Activated T-cell treated with anti-CD3 and anti-CD28 coated beads for 1 hour (primary cell): ENCODE measurements around the gene WIPF3.
"Not testable (repeated sequence)": the region's sequence is repeated elsewhere in the genome, so short reads cannot be mapped to it uniquely, and the experiment has no call there.

ENCODE experiments used
- DNase-seq: peaks from one replicate; pipeline ENCODE4 v3.0.0-alpha.2; 2020; ENCODE audit warnings: low read depth

WIPF3 gene

DNA sequence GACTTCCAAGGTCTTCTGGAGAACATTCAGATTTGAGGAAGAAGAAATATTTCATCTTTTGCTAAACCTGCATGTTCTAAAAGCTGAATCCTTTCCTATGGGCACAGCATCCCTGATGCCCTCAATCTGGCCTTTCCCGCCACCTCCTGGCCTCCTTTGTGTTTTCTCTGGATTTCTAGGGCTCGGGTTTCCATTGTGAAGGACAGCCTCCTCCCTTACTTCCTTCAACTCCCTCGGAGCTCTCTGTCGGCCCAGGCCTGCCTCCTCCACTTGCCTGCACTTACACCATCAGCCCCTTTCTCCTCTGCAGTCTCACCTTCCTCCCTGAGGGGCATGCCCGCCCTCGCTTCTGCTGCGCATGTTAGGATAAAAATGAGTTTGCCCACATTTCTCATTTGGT is 75.4 kb downstream of the WIPF3 start:
- no peak for DNase-seq

DNA sequence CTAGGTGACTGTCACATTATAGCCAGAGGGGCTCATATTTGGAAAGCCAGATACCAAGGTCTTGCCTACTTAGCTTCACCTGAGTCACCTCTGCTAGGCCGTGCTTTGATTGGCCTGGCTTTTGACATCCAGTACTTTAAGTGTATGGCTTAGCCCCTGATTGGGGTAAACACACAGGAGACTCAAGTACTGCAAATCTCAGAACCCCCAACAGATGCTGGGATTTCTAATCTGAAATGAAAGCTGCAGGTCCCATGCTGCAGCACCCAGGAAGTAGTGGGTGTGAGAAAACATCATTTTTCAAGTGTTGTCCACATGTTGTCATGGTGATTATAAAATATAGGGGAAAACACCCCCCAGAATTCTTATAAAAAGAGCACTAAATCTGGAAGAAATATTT is 76.2 kb downstream of the WIPF3 start:
- DNase-seq = no peak

DNA sequence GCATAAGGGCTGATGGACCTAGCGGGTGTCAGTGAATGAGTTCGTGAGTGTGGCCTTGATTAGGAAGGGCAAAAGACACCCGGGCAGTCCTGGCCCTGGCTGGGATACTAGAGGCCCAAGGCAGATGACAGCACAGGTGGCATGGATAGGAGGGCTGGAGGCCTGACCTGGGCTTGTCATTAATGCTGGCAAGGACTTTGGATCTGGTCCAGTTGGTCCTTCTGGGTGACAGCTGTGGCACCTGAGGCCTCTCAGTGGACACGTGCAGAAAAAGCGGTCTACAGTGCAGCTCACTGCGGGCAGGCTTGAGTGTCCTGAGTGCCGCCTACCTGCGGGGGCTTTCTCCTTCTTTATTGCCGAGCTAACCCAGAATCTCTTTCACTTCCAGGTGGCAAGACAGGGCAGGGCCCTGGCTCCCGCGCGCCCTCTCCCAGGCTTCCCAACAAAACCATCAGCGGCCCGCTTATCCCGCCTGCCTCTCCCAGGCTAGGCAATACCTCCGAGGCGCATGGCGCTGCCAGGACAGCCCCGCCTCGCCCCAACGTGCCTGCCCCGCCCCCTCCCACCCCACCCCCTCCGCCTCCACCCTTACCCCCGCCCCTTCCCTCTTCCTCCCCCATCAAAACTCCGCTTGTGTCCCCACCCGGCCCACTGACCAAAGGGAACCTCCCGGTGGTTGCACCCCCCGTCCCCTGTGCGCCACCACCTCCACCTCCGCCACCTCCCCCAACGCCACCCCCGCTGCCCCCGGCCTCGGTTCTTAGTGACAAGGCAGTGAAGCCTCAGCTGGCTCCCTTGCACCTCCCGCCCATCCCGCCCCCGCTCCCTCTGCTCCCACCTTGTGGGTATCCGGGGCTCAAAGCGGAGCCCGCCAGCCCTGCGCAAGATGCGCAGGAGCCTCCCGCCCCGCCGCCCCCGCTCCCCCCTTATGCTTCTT is 77.4 kb downstream of the WIPF3 start:
- DNase-seq = no peak

DNA sequence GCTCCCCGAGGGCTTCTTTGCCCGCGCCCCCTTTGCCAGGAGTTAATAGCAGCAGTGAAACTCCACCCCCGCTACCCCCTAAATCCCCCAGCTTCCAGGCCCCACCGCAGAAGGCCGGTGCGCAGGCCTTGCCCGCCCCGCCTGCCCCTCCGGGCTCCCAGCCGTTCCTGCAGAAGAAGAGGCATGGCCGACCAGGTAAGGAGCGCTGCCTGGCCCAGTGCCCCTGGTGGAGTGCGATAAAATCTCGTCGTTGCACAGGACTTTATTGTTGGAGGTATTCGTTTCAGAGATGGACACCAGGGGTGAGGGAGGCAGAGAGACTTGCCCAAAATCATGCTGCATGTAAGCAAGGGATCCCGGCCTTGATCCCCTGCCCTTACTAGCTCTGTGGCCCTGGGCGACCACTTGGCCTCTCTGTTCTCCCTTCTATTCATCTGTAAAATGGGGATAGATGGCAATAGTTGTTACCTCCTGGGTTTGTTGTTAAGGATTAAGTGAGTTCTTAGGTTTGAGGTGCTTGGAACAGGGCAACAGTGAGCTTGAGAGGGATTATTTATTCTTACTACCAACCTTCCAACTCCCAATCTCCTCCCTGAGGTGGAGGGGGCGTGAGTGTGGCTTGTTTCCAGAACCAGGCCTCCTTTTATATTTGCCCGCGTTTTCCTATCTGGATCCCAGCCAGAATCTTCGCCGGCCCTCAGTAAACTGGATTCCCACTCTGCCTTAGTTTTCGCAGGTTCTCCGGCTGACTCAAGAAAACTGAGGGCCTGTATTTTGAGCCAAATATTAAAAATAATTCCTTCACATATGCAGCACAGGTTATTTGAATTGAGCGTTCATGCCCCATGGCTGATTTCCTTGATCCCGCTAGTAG is 78.3 kb downstream of the WIPF3 start:
- DNase-seq = no peak

DNA sequence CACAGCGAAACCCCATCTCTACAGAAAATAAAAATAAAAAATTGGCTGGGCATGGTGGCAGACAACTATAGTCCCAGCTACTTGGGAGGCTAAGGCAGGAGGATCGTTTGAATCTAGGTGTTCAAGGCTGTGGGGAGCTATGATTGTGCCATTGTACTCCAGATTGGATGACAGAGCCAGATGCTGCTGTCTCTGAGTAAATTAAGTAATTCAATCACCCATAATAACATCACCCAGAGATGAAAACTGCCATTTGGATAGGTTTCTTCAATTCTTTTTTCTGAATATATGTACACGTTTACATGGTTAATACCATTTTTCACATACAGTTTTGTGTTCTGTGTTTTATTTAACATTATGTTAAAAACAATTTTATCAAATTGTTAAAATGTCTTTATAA is 79.3 kb downstream of the WIPF3 start:
- no peak for DNase-seq

DNA sequence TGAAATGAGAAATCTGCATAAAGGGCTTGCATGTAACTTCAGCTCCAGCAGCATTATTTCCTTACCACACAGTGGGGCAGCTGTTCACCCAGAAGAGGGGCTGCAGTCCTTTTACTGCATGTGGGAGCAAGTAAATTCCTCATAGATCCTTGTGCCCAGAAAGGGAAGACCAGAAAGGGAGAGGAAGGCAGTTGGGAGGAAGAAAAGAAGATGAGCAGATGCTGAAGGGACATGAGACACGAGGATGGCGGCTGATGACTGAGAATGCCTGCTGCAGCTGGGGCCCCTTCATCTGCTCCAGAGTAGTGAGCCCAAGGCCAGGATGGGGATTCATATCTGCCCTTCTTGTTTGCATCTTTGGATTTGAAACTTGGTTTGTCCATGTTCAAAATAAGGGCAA is 80.5 kb downstream of the WIPF3 start:
- DNase-seq = no peak

GRCh38 chr7:29888006-29888405 is 81.7 kb downstream of the WIPF3 start:
- DNase-seq = no peak

- no peak for DNase-seq
These were observed 83.0 kb downstream of the WIPF3 start for GRCh38 chr7:29889288-29889687.

DNA sequence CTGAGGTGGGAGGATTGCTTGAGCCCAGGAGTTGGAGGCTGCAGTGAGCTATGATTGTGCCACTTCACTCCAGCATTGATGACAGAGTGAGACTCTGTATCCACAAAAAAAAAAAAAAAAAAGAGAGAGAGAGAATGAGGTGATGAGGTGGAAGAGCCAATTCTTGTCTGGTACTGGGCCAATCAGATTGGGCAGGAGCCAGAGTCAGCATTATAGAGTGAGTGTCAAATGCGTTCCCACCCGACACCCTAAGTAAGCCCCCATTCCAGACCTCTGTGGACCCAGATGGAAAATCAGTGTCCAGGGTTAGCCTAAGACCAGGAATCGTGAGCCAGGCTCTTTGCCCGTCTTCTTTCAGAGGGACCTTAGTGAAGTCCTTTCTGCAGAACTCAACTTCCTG is 83.9 kb downstream of the WIPF3 start:
- DNase-seq = no peak

DNA sequence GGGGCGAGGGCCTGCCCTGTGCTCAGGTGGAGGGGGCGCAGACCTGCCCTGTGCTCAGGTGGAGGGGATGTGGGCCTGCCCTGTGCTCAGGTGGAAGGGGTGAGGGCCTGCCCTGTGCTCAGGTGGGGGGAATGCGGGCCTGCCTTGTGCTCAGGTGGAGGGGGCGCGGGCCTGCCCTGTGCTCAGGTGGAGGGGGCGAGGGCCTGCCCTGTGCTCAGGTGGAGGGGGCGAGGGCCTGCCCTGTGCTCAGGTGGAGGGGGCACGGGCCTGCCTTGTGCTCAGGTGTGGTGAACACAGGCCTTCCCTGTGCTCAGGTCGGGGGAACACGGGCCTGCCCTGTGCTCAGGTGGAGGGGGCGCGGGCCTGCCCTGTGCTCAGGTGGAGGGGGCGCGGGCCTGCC is 84.5 kb downstream of the WIPF3 start:
- DNase-seq = not testable (repeated sequence)

GRCh38 chr7:29891766-29892165 is 85.5 kb downstream of the WIPF3 start:
- no peak for DNase-seq

GRCh38 chr7:29892231-29892630 is 85.9 kb downstream of the WIPF3 start:
- no peak for DNase-seq

DNA sequence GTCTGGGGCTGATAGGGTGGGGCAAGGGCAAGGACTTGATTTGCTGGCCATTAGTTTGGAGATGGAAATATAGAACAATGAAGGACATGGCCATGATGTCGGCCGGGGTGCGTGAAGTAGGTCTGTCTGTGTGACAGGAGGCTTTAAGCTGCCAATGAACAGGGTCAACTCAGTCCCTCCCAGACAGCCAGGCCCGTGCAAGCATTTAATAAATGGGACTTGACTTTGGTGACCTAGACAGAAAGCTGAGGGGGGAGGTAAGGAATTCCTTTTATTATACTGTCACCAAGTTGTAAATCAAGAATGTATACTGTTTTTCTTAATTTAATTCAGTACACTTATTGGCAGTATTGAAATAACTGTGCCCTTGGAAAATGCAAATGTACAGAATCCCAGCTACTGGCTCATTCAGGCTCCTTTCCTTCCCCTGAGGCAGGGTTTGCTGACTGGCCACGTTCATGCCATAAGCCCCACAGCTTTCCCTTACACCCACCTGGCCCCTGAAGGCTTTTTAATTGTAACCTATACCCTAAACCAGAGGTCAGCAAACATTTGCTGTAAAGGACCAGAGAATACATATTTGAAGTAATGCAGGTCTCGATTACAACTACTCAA is 87.2 kb downstream of the WIPF3 start:
- DNase-seq = no peak

DNA sequence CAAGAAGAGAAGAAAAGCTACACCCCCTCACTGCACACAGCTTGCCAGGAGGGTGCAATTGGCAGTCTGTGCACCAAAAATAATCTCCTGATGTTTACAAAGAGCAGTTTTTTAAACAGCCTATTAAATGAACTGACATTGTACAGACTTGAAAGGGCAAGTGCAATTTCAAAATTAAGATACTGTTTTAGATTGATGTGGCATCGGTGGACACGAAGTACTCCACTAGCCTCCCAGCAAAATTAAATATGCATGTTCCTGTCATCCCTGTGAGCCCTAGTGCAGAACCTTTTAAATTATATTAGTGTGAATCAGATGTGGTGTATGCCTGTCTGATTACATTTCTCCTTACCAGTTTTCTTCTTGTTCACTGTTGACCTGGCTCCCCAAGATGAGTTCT is 87.9 kb downstream of the WIPF3 start:
- no peak for DNase-seq

- no peak for DNase-seq
These were observed 89.3 kb downstream of the WIPF3 start for GRCh38 chr7:29895559-29895958.

GRCh38 chr7:29896685-29897411 is 90.5 kb downstream of the WIPF3 start:
- DNase-seq = no peak

GRCh38 chr7:29898301-29898700 is 92.0 kb downstream of the WIPF3 start:
- no peak for DNase-seq

DNA sequence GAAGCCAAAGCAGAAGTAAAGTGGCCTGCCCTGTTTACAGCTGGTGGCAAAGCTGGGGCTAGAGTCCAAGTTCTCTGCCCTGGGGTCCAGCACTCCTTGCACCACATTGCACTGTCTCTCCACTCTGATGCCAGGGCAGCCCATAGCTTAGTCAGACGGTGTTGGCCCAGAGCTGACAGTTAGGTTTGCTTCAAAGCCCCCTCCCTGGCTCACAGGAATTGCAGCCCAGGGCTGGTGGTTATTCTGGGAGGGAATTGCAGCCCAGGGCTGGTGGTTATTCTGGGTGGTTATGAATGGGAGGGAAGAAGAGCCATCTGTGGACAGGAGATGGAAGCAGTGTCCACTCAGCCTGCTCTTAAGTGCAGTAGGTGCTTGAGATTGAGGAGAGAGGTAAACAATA is 94.4 kb downstream of the WIPF3 start:
- no peak for DNase-seq

DNA sequence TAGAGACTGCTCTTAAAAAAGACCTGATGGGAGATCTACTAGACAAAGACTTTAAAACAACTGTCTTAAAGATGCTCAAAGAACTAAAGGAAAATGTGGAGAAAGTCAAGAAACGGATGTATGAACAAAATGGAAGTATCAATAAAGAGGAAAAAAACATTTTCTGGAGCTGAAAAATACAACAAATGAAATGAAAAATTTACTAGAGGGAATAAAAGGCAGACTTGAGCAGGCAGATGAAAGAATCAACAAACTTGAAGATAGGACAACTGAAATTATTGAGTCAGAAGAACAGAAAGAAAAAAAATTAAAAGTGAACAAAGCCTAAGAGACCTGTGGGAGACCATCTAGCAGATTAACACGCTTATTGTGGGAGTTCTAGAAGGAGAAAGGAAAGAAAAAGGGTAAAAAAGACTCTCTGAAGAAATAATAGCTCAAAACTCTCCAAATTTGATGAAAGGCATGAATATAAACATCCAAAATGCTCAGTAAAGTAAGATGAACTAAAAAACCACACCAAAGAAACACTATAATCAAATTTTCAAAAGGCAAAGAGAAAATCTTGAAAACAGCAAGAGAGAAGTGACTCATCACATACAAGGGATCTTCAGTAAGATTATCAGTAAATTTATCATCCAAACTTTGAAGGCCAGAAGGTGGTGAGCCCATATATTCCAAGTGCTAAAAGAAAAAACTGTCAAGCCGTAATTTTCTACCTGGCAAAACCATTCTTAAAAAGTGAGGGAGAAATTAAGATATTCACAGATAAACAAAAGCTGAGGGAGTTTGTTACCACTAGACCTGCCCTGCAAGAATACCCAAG is 100.1 kb downstream of the WIPF3 start:
- DNase-seq = no peak

- DNase-seq = no peak
These were observed 107.9 kb downstream of the WIPF3 start for GRCh38 chr7:29914180-29914579.
